GM19467 (cell line): ENCODE measurements around the gene TBC1D14.

ENCODE experiments used
- ATAC-seq: cut with Tn5 transposase; IDR thresholded peaks from one replicate; pipeline ENCODE4 v1.9.1; 2021; ENCODE audit warnings: mild to moderate bottlenecking, moderate library complexity; ENCODE audit not compliant: unreplicated experiment

TBC1D14 gene, protein sequence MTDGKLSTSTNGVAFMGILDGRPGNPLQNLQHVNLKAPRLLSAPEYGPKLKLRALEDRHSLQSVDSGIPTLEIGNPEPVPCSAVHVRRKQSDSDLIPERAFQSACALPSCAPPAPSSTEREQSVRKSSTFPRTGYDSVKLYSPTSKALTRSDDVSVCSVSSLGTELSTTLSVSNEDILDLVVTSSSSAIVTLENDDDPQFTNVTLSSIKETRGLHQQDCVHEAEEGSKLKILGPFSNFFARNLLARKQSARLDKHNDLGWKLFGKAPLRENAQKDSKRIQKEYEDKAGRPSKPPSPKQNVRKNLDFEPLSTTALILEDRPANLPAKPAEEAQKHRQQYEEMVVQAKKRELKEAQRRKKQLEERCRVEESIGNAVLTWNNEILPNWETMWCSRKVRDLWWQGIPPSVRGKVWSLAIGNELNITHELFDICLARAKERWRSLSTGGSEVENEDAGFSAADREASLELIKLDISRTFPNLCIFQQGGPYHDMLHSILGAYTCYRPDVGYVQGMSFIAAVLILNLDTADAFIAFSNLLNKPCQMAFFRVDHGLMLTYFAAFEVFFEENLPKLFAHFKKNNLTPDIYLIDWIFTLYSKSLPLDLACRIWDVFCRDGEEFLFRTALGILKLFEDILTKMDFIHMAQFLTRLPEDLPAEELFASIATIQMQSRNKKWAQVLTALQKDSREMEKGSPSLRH

DNA sequence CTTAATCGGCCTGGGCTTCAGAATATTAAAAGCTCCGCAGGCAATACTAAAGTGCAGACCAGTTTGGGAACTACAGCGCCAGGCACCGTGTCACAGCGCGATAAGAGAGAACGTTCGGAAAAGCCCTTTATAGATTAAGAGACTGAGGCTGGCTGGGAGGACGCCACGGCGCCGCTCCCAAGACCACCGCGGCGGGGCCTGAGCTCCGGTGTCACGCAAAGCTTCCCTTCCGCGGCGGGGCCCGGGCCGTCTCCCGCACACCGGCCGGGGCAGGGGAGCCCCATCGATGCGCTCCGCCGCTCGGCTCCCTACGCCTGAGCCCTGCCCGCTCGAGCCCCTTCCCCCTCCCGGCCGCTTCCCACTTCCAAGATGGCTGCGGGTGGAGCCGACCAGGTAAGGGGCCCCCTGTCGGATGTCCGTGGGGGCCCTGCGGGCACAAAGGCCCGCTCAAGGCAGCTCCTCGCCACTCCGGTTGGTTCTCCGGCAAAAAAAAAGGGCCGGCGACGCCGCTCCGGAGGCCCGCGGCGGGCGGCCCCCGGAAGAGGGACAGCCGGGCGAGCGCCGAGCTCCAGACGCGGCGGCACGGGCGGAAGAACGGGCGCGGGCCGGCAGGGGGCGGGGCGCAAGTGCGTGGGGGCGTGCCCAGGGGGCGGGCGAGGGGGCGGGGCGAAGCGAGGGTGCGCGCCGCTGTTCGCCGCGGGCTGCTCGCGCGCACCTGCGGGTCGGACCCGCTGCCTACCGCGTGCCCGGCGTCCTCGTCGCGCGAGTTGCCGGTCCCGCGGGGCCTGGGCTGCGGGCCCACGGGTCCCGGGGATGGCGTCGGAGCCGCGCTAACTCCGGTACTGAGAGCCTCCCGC lies at the start of gene TBC1D14:
Gene TBC1D14, plus strand, starts transcription at position 714 of the 857 bp plus-strand sequence. CDS start 13,564 bp downstream, outside the sequence.
- ATAC-seq = peak; percentile 81

DNA sequence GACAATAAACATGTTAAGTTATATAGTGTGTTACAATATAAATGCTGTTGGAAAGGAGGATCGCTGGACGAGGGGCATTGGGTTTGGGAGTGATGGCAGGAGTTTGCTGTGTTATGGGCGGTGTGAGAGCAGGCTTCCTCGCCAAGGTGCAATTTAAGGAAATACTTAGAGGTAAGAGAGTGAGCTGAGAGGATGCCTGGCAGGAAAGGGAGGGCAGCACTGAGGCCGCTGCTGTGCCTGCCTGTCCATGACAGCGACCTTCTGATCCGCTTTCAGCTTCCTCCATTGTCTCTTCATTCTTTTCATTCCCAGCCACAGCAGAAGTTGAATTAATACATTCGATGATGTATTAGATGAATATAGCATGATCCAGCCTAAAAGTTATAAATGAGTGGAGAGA lies 41.2 kb upstream of the TBC1D14 start:
- ATAC-seq = no peak

DNA sequence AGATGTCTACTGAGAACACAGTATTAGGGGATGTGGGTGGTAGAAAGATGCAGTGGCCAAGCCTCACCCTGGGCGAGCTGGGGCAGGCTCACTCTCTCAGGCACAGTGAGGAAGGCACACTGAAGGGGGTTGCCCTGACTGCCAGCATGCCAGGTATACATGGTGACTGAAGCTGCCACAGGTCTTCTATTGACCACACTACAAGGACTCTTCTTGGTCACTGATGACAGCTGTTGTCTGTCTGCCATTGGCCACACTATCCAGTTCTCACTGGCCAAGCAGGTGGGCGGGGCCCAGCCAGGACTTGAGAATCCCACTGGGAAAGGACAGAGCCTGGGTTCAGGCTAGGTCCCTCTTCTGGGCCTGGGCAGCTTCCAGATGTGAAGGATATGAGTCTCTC lies 39.7 kb upstream of the TBC1D14 start:
- no peak for ATAC-seq

DNA sequence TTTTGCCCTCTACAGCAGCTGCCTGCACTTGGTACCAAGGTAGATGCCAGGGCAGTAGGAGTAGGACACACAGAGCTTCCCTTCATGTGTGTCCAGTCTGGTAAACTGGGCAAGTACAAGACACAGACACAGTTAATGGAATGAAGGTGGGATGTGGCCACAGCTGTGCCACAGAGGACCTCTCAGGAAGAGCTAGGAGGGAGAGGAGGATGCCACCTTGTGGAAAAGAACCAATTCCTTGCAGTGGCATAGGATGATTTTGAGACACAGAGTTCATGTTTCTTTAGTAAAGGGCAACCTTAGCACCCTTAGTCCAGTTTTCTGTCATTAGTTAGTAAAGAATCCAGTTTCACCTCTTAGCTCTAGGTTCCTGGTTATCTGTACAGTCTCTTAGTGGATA lies 36.3 kb upstream of the TBC1D14 start:
- ATAC-seq = no peak

DNA sequence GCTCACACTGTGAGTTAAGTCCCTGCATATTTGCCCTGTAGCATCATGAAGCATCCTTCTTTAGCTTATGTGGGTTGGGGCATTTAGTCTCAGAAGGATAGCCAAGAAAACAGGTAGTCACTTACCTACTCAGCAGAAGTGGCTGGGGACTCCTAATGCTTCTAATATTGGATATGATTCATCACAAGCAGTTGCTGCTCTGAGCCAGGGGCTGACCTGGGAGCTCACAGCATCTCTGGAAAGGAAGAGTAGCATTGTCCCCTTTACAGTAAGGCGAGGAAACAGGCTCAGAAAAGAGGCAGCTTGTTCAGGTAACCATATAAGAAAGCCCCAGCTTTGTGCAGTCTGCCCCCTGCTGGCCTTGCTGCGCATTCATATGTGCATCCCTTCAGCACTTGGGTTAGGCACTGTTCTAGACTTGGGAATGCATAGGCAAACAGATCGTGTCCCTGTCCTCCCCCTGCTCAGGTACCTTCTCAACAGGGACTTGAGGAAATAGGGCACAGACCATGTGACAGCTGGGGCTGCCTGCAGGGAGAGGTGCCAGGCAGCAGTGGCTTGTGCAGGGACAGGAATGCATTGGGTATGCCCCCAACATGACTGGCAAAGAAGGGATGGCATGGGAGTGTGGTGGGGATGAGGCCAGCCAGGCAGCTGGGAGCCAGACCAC lies 35.7 kb upstream of the TBC1D14 start:
- ATAC-seq = no peak

DNA sequence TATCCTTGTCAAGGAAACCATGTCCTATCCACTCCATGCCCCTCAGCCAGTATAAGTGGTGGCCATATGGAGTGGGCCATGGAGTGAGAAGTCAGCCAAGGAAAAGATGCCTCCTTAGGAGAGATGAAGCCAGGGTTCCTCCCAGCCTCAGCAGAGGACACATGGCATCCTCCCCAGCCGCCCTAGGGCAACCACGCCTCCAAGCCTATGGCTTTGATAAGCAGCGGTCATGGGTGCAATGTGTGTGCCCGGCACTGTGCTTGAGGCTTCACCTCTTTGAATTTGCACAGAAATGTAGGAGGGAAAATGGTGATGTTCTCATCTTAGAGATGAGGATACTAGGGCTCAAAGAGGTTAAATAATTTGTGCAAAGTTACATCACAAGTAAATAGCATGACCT lies 34.6 kb upstream of the TBC1D14 start:
- no peak for ATAC-seq

DNA sequence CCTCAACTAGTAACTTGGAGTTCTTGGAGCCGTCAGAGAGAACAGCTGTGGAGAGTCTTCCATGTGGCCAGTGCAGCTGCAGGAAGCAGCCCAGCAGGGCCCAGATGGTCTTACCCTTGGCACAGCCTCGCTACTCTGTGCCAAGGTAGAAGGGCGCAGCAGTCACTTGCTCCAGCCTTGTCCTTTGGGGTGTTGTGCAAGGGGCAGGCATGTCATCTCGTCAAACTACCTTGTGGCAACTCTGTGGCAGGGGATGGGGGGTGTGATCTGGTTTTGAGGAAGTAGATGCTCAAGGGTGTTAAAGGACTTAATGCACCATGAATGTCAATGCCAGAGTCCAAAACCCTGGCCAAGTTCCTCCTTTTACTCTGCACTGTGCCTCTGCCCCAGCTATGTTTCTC lies 34.2 kb upstream of the TBC1D14 start:
- no peak for ATAC-seq

DNA sequence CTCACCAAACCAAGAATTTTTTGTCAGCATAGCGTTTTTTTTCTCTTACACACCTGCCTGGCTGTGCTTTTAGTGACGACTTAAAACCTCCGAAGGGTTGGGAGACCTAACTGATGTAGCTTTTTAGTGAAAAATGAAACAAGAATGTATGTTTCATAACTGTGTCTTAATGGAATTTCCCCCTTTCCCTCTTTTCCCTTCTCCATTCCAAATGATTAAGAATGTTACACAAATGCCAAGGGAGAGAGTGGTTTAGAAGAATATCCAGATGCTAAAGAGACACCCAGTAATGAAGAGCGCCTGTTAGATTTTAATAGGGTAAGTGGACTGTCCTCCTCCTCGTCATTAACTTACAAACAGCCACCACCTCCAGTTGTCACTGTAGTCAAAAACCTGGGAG lies 33.2 kb upstream of the TBC1D14 start:
- no peak for ATAC-seq

DNA sequence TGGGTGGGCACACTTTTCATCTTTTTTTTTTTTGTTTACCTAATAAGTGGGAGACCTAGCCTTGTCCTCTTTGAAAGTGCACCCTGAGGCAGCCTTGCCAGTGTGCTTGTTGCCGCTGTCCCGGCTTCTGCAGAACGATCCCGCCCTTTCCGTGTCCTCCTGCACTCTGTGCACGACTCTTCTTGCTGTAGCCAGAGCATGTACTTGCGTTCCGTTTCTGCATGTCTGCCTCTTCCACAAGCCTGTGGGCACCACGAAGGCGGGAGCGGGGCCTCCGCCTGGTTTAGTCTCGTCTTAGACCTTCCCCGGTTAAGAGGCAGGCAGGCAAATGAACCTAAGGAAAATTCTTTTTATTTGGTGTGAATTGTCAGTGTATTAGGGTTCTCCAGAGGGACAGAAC lies 32.6 kb upstream of the TBC1D14 start:
- no peak for ATAC-seq

DNA sequence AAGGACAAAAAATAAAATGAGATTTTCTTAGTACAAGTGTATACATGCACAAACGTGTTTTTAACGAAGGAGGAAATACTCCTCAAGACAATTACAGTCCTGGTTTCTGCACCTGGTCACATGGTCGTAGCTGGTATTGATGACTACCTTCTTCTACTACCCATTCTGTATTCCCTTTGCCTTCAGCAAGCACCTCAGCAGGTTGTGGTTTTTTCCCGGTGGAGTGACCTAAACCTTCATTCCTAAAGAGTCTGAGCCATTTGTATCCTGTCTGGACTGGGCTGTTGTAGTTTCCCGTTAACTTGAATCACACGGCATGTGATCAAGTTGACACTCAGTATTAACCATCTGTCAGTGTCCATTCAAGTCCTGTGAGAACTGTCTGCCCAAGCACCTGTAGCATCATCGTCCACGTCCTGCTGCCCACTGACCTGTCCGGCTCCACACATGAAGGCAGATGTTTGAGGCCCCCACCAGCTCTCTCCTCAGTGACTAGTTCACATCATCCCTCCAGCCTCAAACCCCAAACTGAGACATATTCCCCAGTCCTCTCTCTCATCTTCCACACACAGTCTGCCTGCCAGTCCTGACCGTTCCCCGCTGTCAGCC lies 31.1 kb upstream of the TBC1D14 start:
- no peak for ATAC-seq

DNA sequence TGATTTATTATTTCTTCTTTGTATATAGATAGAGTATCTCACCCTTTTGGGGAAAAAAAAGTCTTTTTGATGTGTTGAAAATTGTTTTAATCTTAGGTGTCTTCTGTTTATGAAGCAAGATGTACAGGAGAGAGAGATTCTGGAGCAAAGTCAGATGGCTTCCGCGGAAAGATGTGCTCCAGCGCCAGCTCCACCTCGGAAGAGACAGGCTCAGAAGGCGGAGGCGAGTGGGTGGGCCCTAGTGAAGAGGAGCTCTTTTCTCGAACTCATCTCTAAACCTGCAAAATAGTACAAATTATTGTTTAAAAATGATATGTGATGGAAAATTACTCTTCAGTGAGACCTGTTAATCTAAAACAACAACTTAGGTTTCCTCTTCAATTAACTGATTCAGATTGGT lies 28.9 kb upstream of the TBC1D14 start:
- no peak for ATAC-seq

DNA sequence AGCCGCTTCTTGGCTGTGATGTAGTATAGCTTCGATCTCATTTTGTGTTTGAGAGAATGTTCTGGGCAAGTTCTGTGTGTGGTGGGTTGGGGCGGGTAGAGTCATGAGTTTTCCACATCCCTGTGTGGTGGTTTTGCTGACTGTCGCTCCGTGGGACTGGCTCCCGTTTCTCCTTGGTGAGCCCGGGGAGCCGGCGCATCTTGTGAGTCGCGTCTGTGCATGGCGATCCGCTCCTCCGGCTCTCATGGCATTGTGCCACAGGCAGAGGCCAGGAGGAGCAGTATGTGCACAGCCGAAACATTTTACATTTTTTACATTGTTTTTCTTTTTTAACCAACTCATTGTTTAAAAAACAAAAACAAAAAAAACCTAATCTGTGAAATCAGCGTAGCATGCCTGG lies 27.7 kb upstream of the TBC1D14 start:
- ATAC-seq = no peak

DNA sequence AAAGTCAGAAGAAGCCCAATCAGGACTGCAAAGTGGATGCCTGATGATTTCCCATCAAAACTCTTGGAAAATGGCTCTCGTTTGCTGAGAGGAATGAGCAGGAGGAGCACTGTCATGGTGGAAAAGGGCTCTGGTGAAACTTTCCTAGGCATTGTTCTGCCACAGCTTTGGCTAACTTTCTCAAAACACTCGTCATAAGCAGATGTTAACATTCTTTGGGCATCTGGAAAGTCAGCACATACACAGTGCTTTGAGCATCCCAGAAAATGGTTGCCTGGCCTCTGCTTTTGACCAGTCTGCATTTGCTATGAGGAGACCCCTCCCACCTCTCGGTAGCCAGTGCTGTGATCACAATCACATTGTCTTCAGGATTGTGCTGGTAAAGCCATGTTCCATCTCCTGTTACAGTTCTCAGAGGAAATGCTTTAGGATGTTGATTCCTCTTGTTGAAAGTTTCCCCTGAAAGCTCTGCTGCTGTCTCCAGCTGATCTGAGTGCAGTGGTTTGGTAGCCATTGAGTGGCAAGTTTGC lies 25.2 kb upstream of the TBC1D14 start:
- no peak for ATAC-seq

DNA sequence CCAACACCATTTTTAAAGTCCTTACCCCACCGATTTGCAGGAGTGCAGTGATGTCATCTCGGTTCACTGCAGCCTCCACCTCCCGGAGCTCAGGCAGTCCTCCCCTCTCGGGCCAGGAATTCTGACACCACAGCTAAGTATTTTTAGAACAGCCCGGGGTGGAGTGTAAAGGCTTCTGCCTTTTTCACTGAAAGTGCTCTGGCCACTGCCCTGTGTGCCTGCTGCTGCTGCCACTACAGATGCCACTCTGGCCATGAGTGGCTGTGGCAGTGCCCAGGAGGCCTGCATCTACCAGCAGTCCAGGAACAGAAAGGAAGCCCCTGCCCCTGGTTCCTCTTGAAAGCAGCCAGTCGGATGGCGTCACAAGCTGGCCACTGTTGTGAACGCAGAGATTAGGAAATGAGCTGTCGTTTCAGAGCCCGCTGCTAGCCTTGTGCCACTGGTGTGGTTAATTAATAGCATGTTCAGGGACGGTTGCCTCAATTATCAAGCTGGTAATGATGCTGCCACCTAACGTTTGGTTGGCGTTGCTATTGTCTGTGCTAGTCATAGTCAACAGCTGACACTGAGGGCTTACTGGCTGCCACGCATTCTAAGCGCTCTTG lies 23.6 kb upstream of the TBC1D14 start:
- no peak for ATAC-seq

DNA sequence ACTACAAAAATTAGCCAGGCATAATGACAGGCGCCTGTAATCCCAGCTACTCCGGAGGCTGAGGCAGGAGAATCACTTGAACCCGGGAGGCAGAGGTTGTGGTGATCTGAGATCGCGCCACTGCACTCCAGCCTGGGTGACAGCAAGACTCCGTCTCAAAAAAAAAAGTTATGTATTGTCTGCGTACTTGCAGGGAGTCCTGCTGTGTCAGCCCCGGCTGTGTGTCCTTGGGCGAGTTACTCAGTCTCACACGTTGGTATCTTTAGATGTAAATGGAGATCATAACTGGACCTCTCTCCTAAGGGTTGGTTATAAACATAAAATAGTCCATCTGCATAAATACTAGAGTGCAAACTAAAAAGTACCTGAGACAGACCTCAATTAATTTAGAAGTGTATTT lies 22.7 kb upstream of the TBC1D14 start:
- no peak for ATAC-seq

DNA sequence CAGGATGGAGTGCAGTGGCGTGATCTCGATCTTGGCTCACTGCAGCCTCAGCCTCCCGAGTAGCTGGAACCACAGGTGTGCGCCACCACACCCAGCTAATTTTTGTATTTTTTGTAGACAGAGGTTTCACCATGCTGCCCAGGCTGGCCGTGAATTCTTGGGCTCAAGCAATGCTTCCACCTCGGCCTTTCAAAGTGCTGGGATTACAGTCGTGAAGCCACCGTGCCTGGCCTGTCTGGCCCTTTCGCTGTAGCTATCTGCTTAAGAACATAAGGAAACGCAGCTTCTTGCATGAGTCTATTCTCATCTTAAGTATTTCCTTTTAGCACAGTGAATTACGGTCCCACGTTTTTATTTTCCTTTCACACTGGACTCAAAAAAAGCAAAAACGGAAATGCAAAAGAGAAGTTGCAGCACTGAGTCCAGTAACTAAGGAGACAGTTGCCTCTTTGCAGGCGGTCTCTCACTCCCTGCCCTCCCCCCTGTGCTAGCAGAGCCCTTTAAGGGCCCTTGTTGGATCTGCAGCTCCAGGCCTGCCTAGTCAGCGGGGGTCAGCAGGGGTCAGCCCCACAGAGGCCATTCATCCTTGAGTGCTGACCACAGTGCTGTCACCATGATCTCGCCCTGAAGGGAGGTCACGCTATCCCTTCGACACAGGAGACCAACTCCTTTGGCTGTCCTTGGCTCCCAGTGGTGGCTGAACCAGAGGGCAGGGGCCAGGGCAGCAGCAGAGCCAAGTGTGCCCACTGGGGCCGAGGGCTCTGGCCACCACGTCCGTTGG lies 21.8 kb upstream of the TBC1D14 start:
- ATAC-seq = no peak

DNA sequence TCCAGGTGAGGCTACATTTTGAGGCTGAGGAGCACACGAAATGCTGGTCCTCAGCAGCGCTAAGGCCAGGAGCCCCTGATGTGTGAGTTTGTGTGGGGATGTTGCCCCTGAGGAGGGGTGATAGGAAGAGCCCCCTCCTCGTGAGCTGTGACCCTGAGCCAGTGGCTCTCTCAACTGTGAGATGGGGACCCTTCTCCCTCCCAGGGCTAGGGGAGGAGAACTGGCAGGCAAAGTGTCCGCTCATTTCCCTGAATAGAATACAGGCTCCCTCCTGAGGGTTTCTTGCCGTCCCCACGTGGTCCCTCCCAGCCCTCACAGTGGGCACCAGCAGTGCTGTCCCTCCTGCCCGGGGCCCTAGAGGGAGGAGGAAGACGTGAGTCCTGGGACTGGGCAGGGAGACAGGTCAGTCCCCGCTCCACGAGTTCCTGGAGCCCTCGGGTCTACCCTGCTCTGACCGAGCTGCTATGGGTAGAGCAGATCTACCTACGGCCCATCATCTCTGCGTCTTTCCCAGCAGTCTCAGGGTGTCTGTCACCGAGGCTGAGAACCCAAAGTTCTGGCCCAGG lies 21.0 kb upstream of the TBC1D14 start:
- ATAC-seq = no peak

DNA sequence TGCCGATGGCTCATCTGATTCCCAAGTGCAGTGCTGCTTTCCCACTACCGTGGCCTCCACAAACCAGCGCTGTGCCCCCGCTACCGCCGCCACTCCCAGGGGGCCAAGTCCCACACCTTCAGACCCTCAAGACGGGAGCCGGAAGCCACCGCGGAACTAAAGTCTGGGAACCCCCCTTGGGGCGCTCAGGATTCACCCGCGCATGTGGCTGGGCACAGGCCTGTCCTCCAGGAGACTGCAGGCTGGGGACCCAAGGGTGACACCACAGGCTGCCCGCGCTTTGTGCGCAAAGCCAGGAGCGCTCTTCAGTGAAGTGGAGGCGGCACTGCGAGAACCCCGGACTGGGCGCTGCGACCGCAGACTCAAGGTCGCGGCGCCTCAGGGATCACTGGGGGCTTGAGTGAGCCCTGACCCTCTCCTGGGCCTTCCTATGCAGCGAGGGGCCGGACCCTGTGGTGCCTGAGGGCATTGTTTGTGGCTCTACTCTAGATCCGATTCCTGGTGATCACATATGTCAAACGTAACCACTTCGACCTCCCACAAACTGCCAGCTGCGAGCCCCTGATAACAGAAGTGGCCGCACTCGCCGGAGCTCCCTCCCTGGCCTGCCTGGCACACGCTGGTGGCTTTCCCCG lies 20.4 kb upstream of the TBC1D14 start:
- ATAC-seq = no peak
